GM19328 (cell line): ENCODE measurements around the gene C4orf50.

Source experiments
- ATAC-seq: cut with Tn5 transposase; IDR thresholded peaks from one replicate; pipeline ENCODE4 v1.9.1; 2021; ENCODE audit warnings: mild to moderate bottlenecking, moderate library complexity; ENCODE audit not compliant: unreplicated experiment

C4orf50 gene

DNA sequence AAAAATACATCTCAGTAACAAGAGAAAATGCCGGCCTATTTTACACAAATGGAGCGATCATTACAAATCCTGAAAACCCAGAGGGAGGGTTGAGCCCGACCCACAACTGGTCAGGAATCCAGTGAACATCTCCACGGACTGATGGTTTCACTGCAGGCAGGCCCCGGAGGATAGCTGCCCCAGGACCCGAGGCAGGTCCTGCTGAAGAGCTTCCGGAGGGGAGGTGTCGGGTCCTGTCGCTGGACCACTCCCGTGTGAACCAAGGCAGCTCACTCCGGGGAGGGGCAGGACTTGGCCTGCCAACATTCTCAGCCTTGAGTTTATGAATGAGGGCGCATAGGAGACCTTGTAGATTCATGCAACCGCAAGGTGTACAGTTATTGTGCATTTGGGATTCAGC lies 120.6 kb downstream of the C4orf50 start:
- no peak for ATAC-seq

- ATAC-seq = no peak
These were observed 122.9 kb downstream of the C4orf50 start for GRCh38 chr4:5895287-5895686.

- ATAC-seq = no peak
These were observed 124.0 kb downstream of the C4orf50 start for GRCh38 chr4:5894266-5894665.

GRCh38 chr4:5893591-5893990 lies 124.6 kb downstream of the C4orf50 start:
- ATAC-seq = no peak

GRCh38 chr4:5893004-5893580 lies 125.1 kb downstream of the C4orf50 start, which contains the start of gene CRMP1:
CRMP1 (minus strand) TSS chr4:5893086; CDS start chr4:5892969, 117 bp downstream.
- ATAC-seq = no peak

- ATAC-seq = no peak
These were observed 125.8 kb downstream of the C4orf50 start for GRCh38 chr4:5892323-5893003.

DNA sequence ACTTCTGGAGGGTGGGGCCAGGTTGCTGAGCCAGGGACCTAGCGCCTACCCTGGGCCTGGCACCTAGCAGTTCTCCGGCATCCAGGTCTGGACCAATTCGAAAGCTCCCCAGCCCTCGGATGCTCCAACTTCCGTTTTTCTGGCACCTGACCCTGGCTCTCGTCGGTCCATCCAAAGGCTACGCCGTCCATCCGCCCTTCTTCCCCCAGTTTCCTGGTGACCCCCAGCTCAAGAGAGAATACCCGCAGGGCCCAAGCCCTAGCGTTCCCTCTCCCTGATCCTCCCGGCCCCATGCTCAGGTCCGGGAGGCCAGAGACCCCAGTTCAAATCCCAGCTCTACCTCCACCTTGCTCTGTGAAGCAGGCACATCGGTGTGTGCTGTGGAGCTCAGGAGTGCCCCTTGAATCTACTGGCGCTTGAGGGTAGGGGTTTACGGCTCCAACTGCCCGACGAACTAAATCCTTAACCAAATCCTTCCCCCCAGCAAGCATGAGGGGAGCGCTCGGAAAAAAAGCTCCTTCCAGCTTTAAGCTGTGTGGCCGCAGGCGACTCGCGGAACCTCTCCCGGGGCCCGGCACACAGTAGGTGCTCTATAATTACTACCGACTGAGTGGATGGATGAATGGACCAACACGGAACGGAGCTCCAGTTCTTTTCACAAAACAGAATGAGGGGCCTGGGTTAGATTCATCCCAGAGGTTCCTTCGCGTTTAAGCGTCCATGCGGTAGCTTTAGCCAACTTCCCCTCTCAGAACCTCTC lies 126.5 kb downstream of the C4orf50 start:
- ATAC-seq = no peak

- ATAC-seq = no peak
These were observed 128.0 kb downstream of the C4orf50 start for GRCh38 chr4:5890063-5890727.

DNA sequence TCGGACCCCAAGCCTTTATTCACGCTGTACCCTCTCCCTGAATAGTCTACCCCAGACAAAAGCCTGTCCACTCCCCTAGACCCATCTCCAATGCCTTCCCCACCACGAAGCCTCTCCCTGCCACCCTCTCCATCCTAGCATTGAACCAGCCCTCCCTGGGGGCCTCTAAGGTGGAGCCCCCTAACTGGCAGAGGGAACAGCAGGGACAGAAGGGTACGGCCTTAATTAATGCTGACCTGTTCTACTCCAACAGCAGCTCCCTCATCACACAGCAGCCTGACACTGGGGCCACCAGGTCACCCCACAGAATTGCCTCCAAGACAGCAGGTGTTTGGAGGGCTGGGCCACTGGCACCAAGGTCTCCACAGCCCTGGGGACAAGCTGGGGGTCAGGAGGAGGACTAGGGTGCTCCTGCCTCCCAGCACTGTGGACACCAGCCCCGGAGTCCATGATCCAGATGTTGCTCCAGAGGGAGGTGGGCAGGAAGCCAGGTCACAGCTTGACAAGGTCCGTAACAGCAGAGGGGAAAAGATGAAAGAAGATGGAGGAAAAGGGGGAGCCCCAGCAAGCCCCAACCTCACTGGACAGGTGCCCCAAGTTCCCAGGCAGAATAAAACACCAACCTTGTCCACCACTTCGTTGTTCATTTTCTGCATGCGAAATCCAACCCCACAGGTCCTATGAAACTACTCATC lies 129.1 kb downstream of the C4orf50 start:
- no peak for ATAC-seq

DNA sequence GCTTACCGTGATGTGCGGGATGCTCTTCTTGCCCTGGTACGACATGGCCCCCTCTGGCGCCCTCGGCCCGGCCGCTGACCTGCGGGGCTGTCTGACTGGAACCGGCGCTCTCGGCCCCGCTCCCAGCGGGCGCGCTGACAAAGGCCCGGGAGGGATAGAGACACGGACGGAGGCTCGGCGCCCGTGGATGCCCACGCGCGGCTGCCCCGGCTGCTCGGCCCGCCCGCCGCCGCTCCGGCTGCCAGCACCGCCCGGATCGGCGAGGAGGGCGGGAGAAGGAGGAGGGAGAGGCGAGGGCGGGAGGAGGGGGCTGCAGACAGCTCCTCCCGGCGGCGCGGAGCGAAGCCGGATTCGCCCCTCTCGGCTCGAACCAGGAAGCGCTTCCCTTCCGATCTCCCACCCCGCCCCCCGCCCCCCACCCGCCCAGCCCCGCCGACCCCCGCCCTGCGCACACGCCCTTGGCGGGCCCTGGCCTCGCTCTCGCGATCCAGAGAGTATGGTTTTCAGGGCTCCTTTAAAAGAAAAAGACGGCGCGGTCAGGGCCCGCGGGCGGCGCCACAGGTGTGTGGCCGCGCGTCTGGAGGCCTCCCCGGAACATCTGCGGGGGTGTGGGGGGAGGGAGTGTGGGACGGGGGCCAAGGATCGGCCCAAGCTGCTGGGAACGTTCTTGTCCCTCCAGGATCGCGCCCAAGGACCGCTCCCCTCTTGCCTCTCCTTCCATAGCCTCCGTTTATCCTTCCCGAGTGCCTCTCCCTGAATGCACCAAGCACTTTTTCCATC lies 129.8 kb downstream of the C4orf50 start:
- no peak for ATAC-seq

- ATAC-seq = no peak
These were observed 130.6 kb downstream of the C4orf50 start for GRCh38 chr4:5887361-5888221.

GRCh38 chr4:5887011-5887360 lies 131.2 kb downstream of the C4orf50 start:
- no peak for ATAC-seq

DNA sequence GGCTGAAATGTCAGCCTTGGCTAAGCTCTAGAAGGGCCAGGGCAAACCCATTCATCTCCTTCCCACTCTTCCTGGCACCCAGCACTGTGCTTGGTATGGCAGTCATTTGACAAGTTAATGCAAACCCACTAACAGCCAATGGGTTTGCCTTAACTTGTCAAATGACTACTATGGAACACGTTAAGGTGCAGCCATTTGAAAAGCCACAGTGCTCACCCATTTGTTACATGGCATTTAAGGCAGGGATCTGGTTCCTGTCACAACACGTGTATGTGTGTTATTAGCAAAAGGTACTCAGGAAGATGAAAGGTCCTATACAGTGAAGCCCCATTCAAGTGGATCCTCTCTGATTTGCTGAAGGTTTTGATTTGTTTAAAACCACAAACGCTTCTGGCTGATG lies 132.5 kb downstream of the C4orf50 start:
- ATAC-seq = no peak

DNA sequence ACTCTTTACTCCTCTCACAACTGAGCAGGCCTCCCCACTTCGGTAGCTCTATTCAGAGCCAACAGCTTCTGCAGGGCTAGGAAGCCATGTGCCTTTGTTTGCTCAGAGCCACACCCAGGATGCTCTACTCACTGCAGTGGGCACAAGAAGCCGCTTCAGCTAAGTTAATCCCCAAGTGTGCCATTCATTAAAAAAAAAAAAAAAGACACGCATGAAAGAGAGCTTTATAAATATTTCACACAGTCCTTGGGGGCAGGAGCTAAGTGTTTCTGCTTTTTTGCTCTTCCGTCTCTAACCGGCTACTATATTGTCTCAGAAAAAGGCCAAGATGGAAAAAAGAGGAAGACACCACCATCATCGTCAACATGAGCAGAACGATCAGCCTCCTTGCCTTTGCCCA lies 133.4 kb downstream of the C4orf50 start:
- ATAC-seq = no peak

- no peak for ATAC-seq
These were observed 134.3 kb downstream of the C4orf50 start for GRCh38 chr4:5883916-5884315.

- no peak for ATAC-seq
These were observed 135.3 kb downstream of the C4orf50 start for GRCh38 chr4:5882947-5883346.

DNA sequence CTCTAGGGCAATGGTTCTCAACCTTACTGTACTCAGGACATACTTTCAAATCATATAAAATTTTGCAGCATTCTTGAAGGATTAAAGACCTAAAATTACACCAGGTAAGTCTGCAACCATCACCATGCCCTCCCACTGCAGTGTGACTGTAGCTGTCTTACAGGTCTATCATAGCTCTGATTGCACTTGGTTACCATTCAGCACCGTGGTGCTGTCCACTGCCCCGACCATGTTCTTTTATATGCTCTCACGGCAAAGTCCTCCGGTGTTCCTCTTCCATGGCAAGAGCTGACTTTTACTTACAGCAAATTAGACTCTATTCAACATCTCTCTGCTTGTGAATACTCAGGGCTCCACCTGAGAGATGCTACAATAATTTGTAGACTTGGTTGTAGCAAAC lies 136.9 kb downstream of the C4orf50 start:
- no peak for ATAC-seq

GRCh38 chr4:5878359-5878758 lies 139.9 kb downstream of the C4orf50 start:
- no peak for ATAC-seq

GRCh38 chr4:5877392-5877791 lies 140.8 kb downstream of the C4orf50 start:
- no peak for ATAC-seq
